ENCODE results near the gene RPL15. TPM values are rescaled to one million over a fixed set of nuclear protein-coding genes. Genes with fewer than 3 reads are reported as not detected.

RPL15 gene
- polyA plus RNA-seq, 1 donor (not counting 4 experiments of a cell fraction or from before 2014, with no cell fraction given), result 3,052 TPM

DNA sequence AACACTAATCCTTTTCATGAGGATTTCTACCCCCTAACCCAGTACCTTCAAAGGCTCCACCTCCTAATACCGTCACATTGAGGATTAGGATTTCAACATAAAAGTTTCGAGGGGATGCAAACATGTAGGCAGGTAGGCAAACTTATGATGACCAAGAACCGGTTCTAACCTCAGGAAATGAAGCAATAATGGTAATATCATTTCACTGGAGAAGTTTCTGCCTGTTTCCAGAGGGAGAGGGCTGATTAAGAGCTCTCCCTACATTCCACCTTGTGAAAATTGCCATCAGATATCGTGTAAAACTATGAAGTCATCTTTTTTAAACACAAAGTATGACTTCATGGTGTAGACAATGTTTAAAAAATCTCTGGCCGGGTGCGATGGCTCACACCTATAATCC, 31.7 kb upstream of the RPL15 start:
- dilution Hi-C loops (cut with MboI; ENCODE audit: extremely low pct_ligation_motif_present, low sequenced_read_pairs), result no loop called here
- no peak overlapping the region for H3K4me3 ChIP-seq (ENCODE audit: control insufficient read depth in 2 of 3, extremely low read depth in 1 of 3, insufficient read depth in 2 of 3, low read depth in 1 of 3, low read length in 3 of 3)
- H3K79me2 ChIP-seq (ENCODE audit: control insufficient read depth, insufficient read depth, low read length), result peaks cover 2% of the 10 kb centered on the region

GRCh38 chr3:23886311-23886710, 30.6 kb upstream of the RPL15 start:
- Histone ChIP-seq H3K4me1 (ENCODE audit: control insufficient read depth, extremely low read depth, insufficient read depth, low read length) (peaks cover 2% of the 10 kb centered on the region), H3K27me3 (ENCODE audit: control insufficient read depth, extremely low read depth, insufficient read depth, low read length) (no peaks in the 10 kb centered on the region), H3K27ac (ENCODE audit: control insufficient read depth, insufficient read depth, low read length) (no peak overlapping the region), H3K36me3 (ENCODE audit: control insufficient read depth in 2 of 2, extremely low read depth in 1 of 2, insufficient read depth in 2 of 2, low read length in 2 of 2) (peaks cover 0 to 8% of the 10 kb centered on the region in 2 experiments), H3K9ac (ENCODE audit: control insufficient read depth, extremely low read depth, insufficient read depth, low read length) (no peak overlapping the region), H3K4me3 (ENCODE audit: control insufficient read depth in 2 of 3, extremely low read depth in 1 of 3, insufficient read depth in 2 of 3, low read depth in 1 of 3, low read length in 3 of 3) (no peak overlapping the region), H3K79me2 (ENCODE audit: control insufficient read depth, insufficient read depth, low read length) (peaks cover 2% of the 10 kb centered on the region), H3K4me2 (ENCODE audit: control insufficient read depth, extremely low read depth, insufficient read depth, low read depth, low read length) (no peak overlapping the region), H3K9me1 (ENCODE audit: control insufficient read depth, extremely low read depth, insufficient read depth, low read length) (no peaks in the 10 kb centered on the region), H3K9me3 (ENCODE audit: control insufficient read depth, low read depth, low read length) (no peaks in the 10 kb centered on the region), H4K20me1 (ENCODE audit: control insufficient read depth, extremely low read depth, insufficient read depth, low read length) (no peaks in the 10 kb centered on the region), H2AFZ (ENCODE audit: control insufficient read depth, low read length) (no peak overlapping the region)
- dilution Hi-C loops (cut with MboI; ENCODE audit: extremely low pct_ligation_motif_present, low sequenced_read_pairs), result no loop called here
- no peak for DNase-seq (ENCODE audit: low read depth, low spot score)
- TF ChIP-seq EZH2 (IDR thresholded peaks at IDR 0.05; ENCODE audit: low read length), result no peak
- TF ChIP-seq, protein P1, sequence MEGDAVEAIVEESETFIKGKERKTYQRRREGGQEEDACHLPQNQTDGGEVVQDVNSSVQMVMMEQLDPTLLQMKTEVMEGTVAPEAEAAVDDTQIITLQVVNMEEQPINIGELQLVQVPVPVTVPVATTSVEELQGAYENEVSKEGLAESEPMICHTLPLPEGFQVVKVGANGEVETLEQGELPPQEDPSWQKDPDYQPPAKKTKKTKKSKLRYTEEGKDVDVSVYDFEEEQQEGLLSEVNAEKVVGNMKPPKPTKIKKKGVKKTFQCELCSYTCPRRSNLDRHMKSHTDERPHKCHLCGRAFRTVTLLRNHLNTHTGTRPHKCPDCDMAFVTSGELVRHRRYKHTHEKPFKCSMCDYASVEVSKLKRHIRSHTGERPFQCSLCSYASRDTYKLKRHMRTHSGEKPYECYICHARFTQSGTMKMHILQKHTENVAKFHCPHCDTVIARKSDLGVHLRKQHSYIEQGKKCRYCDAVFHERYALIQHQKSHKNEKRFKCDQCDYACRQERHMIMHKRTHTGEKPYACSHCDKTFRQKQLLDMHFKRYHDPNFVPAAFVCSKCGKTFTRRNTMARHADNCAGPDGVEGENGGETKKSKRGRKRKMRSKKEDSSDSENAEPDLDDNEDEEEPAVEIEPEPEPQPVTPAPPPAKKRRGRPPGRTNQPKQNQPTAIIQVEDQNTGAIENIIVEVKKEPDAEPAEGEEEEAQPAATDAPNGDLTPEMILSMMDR (optimal IDR thresholded peaks at IDR 0.05 in 1 of 3, IDR thresholded peaks at IDR 0.05 in 1 of 3, conservative IDR thresholded peaks at IDR 0.05 in 1 of 3; ENCODE audit: extremely low read depth in 1 of 3, insufficient read depth in 2 of 3, low read length in 3 of 3), result no peak
- no peak for FAIRE-seq

More for the DNA sequence above, 31.7 kb upstream of the RPL15 start:
- no peaks in the 10 kb centered on the region for H4K20me1 ChIP-seq (ENCODE audit: control insufficient read depth, extremely low read depth, insufficient read depth, low read length)
- H3K27me3 ChIP-seq (ENCODE audit: control insufficient read depth, extremely low read depth, insufficient read depth, low read length), result no peaks in the 10 kb centered on the region
- H3K9me3 ChIP-seq (ENCODE audit: control insufficient read depth, low read depth, low read length), result no peaks in the 10 kb centered on the region
- H3K36me3 ChIP-seq (ENCODE audit: control insufficient read depth in 2 of 2, extremely low read depth in 1 of 2, insufficient read depth in 2 of 2, low read length in 2 of 2), result peaks cover 0 to 8% of the 10 kb centered on the region in 2 experiments
- no peak overlapping the region for H3K9ac ChIP-seq (ENCODE audit: control insufficient read depth, extremely low read depth, insufficient read depth, low read length)
- no peak for FAIRE-seq
- H3K27ac ChIP-seq (ENCODE audit: control insufficient read depth, insufficient read depth, low read length), result no peak overlapping the region
- no peak for DNase-seq (ENCODE audit: low read depth, low spot score)
- H2AFZ ChIP-seq (ENCODE audit: control insufficient read depth, low read length), result no peak overlapping the region
- H3K4me2 ChIP-seq (ENCODE audit: control insufficient read depth, extremely low read depth, insufficient read depth, low read depth, low read length), result no peak overlapping the region
- TF ChIP-seq, protein P1 (optimal IDR thresholded peaks at IDR 0.05 in 1 of 3, IDR thresholded peaks at IDR 0.05 in 1 of 3, conservative IDR thresholded peaks at IDR 0.05 in 1 of 3; ENCODE audit: extremely low read depth in 1 of 3, insufficient read depth in 2 of 3, low read length in 3 of 3), result no peak
- no peak for TF ChIP-seq EZH2 (IDR thresholded peaks at IDR 0.05; ENCODE audit: low read length)
- H3K9me1 ChIP-seq (ENCODE audit: control insufficient read depth, extremely low read depth, insufficient read depth, low read length), result no peaks in the 10 kb centered on the region
- H3K4me1 ChIP-seq (ENCODE audit: control insufficient read depth, extremely low read depth, insufficient read depth, low read length), result peaks cover 2% of the 10 kb centered on the region
